IPS-NIHi7 (cell line): ENCODE measurements around the gene HIGD2A.
A peak's percentile ranks its signal among the peaks of the same experiment; 100 is the strongest.
"Not testable (repeated sequence)": the region's sequence is repeated elsewhere in the genome, so short reads cannot be mapped to it uniquely, and the experiment has no call there.

ENCODE experiments used
- DNase-seq: peaks from one replicate; pipeline ENCODE4 v3.0.0; 2012; ENCODE audit warnings: mixed read lengths; ENCODE audit errors: extremely low spot score

The HIGD2A gene

GRCh38 chr5:176394881-176395675 lies 6.5 kb downstream of the HIGD2A start:
- no peak for DNase-seq

GRCh38 chr5:176396330-176396729 lies 7.8 kb downstream of the HIGD2A start:
- no peak for DNase-seq

- no peak for DNase-seq
Observed at GRCh38 chr5:176397736-176398420, 9.3 kb downstream of the HIGD2A start.

DNA sequence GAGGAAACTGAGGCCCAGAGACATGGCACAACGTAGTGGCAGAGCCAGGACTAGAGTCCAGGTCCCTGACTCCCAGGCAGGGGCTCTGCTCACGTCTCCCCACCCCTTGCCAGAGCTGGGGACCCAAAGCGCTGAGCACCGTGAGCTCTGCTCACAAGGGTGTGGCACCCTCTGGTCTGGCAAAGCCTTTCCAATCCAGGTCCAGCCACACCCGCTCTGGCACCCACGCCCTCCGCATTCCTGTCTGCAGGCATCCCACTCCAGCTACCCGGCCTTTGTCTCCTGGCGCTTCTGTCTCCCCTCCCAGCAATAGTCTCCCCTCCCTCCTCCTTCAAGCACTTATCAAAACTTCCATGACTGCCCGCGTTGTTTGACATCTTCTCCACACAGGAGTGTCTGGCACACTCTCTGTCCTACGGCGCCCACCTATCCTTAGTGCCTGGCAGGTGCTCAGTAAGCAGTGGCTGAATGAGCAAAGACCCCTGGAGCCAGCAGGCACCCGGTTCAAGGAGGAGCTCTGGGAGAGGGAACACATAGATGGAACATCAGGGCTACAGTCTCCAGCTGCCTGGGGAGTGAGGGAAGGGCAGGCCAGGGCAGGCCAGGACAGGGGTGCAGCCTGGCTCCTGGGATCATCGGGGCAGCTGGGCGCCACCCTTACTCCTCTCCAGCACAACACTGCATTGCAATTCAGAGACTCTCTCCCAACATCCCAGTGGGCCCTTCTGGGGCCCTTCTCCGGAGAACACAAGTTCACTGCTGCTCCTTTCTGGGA lies 12.0 kb downstream of the HIGD2A start:
- no peak for DNase-seq

DNA sequence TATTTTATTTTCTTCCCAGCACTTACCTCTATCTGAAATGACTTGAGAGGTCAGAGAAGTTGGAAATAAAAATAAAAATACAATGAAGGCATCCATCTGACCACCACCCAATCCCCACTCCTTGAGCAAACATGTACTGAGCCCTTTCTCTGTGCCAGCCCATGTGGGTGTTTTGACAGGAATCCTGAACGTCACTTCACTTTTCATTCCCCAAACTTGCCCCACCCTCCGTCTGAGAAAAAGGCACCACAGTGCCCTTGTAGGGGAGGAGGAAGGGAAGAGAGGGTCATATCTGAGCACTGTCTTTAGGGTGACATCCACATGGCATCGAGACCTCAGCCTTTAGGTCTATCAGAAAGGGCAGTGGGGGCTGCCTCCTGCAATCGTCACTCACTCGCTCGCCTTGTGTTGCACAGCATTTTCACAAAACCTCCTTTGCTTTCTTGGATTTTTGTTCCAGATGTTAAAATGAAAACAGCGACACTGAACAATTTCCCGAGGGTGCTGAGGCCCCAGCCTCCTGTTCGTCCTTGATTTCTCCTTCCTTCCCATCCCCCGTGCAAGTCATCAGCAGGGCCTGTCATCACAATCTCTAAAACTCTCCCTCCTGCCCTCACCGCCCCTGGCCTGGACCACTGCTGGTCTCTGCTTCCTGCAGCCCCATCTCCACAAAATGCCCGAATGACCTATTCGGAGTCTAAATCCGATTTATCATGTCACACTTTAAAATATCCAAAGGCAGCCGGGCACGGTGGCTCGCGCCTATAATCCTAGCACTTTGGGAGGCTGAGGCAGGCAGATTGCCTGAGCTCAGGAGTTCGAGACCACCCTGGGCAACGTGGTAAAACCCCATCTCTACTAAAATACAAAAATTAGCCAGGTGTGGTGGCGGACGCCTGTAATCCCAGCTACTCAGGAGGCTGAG lies 13.0 kb downstream of the HIGD2A start:
- DNase-seq = no peak

DNA sequence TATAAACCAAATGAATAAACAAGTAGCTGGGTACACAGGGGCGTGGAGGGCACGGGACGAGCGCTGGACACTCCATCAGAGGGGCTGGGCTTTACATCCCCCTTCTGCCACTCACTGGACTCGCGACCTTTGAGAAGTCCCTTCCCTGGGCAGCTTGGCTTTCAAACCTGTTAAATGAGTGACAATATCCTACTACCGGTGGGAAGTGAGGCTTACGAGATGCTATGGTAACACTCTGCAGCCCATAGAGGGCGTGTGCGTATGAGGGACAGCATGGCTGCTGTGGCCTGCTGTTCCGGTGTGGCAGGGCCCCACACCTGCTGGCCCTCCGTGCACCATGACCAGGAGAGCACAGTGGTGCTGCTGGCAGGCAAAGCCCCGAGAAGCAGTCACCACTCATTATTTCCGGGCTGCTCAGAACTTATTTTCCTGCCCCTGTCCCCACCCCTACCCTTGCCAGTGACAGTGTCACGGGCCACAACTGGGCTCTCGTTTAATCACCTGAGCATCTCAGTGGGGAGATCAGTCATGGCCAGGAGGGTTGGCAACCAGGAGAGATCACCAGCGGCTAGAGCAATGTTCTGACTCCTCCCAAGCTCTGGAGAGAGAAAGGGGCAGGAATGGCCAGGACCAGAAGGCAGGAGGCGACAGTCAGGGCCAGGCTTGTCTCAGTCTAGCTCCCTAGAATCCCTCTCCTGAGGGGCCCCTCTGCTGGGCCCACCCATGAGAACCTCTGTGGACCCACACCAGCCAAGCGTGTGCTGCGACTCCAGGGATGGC lies 17.3 kb downstream of the HIGD2A start:
- DNase-seq = peak; percentile 74

DNA sequence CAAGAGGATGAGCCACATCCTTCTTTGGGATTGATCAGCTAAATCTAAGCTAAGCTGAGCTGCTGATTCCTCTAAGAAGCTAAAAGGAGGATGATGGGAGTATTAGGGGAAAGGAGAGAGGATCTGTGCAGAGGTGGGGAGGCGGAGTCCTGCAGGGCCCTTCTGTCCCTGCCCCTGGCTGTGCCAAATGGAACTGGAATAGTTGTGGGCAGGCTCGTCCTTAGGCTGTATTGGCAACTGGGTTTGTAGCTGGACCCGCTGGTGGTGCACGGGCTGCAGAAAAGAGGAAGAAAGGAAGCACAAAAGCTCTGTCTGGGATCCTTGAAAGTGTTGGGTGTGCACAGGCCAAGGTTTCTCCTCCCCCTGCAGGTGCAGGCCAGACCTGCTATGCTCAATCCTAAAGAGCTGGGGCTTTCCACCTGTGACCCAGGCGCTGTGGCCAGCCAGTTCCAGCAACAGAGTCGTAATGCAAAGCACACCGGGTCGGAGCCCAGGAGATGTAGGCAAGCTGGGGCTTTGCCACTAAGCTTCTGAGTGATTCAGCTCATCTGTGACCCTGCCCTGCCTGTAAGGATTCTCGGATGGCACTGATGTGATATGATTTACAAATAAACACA lies 18.0 kb downstream of the HIGD2A start:
- DNase-seq = no peak

GRCh38 chr5:176407456-176408251 lies 19.1 kb downstream of the HIGD2A start:
- no peak for DNase-seq

- not testable (repeated sequence) for DNase-seq
Observed at GRCh38 chr5:176408252-176408573, 19.7 kb downstream of the HIGD2A start.

DNA sequence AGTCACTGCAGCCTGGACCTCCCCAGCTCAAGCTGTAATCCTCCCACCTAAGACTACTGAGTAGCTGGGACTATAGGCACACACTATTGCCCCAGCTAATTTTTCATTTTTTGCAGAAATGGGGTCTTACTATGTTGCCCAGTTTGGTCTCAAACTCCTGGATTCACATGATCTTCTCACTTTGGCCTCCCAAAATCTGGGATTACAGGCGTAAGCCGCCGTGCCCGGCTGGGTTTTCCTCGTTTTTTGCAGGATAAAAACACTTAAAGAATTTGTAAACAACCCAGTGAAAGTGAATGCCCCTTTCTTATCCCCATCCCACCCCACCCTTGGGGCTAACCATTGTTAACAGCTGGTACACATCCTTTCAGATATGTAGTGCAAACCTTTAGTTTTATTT lies 20.0 kb downstream of the HIGD2A start:
- no peak for DNase-seq

GRCh38 chr5:176409765-176410164 lies 21.2 kb downstream of the HIGD2A start:
- no peak for DNase-seq

DNA sequence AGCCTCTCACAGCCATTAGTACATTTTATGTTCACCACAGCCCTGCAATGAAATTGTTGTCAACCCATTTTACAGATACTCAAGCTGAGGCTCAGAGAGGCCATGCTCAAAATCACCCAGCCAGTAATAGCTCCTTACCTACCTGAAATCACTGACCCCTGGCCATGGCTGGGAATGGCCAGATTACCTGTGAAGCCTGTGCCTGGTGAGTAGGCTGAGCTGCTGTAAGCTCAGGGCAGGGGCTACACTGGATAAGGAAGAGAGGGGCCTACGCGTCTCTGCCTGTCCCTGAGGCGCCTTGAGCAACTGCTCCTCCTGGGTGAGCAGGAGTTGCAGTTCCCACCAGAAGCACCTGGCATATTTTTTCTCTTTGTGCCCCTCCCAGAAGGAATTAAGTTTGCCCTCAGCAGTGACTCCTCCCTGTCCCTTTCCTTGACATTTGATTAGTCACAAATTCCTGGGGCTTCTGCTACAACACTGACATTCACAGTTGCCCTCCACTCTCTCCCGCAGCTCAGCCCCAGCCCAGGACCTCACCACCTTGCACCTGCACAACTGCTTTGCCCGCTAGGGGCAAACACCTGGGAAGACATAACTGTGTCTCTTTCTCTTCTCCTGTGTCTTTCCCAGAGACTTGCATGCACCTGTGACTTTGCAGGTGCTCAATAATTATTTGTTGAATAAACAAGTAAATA lies 22.1 kb downstream of the HIGD2A start:
- DNase-seq = peak; percentile 9

GRCh38 chr5:176412517-176413254 lies 24.1 kb downstream of the HIGD2A start:
- DNase-seq = no peak

GRCh38 chr5:176413255-176413565 lies 24.7 kb downstream of the HIGD2A start:
- DNase-seq = peak; percentile 7

DNA sequence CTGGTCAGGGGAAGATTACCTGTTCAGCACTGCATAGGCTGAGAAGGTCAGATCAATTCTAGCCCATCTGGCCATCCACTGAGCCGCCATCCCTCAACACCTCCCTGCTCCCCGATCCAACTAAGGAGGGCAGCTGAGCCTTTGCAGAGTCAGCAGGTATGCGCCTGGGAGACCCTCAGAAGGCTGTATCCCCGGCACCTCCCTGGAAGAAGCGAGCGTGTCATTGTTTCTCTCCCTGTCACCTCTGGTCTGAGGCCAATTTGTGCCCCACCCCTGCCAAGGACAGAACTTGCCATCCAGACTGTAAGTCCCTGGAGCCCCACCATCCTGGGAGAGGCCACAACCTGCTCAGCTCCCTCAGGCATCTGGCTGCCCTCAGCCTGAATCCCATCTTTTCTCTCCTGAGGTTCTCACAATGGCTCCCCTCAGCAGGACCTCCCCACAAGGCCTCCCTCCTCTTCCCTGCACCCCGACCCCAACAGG lies 25.2 kb downstream of the HIGD2A start:
- no peak for DNase-seq

GRCh38 chr5:176414704-176415103 lies 26.2 kb downstream of the HIGD2A start:
- no peak for DNase-seq

GRCh38 chr5:176415240-176415951 lies 26.8 kb downstream of the HIGD2A start:
- DNase-seq = no peak
